HG03575 (cell line): ENCODE results near the gene EXOSC3.

Experiments used
- ATAC-seq: cut with Tn5 transposase; IDR thresholded peaks from one replicate; pipeline ENCODE4 v1.9.1; 2021; ENCODE audit not compliant: unreplicated experiment, insufficient number of reproducible peaks, low FRiP score; ENCODE audit errors: extremely low read depth

EXOSC3 gene

GRCh38 chr9:37745970-37746369 lies 38.9 kb downstream of the EXOSC3 start:
- ATAC-seq: no peak

DNA sequence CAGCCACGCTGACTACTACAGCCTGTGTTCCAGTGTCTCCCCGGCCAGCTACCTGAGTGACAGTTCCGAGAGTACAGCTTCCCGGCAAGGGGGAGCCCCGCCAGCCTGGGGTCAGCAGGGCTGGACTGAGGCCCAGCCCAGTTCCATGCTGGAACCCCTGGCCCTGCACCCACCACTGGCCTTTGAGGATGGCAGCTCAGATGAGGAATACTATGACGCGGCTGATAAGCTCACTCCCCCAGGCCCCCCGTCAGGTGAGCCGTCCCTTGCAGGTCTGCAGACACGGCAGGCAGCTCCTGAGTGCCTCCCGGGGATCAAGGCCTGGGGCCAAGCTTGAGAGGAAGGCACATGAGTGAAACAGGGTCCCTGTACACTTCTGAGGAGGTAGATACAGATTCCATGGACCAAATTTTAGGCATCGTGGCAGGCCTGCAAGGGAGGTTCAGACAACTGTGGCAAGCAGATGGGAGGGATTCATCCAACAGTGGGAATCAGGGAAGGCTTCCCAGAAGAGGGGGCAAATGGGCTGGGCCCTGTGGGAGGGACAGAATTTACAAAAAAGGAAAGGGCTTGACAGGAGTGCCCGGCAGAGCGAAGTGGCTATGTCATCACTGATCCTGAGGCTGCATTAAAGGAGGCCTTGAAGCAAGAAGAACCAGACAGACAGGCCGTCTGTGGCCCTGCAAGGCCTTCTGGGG lies 44.1 kb downstream of the EXOSC3 start:
- ATAC-seq: no peak

DNA sequence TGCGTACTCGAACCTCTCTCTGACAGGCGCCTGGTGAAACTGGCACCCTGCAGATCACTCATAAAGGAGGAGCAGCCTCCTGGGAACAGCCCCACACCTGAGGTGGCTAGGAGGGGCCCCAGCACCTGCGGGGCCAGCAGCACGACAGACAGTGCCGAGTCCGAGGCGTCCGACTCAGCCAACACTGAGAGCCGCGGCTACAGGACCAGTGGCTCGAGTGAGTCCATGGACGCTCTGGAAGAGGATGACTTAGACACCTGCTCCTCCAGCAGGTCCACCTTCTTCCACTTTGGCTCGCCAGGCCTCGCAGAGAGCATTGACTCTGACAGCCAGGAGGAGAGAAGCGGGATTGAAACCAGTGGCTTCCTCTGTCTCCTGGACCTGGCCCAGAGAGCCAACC lies 44.7 kb downstream of the EXOSC3 start:
- ATAC-seq: no peak

DNA sequence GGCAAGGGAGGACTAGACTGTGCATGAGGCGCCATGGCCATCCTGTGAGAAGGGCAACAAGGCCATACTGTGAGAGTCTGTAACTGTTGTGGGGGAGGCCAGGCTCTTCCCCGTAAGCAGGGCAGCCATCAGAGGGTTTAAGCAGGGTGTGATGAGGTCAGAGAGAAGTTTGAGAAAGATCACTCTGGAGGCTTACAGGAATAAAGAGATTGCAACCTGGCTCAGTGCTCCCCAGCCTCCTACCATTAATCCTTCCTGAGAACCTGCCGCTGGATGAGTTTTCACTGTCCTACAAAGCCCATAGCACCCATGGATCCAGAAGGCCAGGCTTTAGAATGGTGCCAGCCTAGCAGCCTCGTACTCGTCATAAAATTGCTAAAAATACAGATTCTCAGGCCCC lies 45.6 kb downstream of the EXOSC3 start:
- ATAC-seq: no peak

DNA sequence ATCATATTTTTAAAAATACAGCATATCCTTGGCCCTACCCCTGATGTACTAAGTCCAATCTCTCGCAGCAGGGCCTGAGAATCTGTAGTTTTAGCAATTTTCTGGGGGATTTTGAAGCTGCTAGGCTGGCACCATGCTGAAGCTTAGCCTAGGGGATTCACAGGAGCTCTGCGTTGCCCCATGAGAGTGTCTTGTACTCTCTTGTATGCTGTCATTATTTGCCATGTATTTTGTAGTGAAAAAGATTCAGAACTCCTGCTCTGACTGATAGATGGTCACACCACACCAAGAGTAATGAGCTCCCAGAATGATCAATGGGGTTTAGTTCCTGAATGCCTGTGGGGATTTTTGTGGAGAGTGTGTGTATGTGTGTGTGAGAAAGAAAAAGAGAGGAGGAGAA lies 51.9 kb downstream of the EXOSC3 start:
- ATAC-seq: no peak

DNA sequence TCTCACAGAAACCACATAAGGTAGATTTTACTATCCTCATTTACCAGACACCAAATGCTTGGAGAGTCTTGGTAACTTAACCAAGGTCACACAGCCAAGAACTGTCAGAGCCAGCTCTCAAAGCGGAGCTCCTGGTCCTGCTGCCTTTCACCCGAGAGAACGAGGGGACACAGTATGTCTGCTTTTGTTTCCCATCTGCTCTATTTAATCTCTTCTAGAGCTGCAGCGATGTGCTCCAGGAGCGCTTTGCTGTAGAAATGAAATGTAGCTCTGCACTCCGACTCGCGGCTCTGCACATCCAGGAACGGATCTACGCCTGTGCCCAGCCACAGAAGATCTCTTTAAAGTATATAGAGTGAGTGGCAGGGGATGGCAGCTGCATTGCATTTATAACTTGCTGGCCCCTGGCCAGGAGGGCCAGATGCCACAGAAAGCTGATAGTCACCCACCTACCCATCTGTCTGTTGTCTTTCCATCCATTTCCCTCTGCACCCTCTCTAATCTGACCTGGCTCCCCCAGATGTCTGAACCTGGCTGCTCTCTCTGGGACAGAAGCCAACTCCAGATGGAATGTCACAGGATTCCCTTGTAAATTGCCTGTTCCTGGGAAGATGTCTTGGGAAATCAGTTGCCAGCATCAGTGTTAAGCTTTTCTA lies 52.6 kb downstream of the EXOSC3 start:
- no peak for ATAC-seq

GRCh38 chr9:37730839-37731238 lies 54.0 kb downstream of the EXOSC3 start:
- no peak for ATAC-seq

DNA sequence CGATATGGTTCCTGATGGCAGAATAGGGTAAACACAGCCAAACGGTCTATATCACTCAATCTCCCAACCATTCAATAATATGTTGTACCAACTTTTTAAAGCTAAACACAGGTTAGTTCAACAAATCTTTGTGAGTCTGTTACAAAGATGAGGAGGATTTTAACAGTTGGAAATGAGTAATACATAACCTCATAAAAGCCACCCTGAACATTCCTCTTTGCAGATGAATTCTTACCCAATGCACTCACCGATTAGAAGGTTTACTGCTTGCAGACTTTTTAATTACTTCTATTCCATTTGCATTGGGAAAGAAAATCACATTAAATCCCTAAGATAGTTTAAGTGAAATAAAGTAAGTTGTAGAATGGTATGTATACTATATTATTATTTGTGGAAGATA lies 54.6 kb downstream of the EXOSC3 start:
- no peak for ATAC-seq
